NB4 (cell line): ENCODE results near the gene KIF12.

ENCODE experiments used
- CTCF ChIP-seq: IDR thresholded peaks from one replicate; pipeline ENCODE4 v1.5.1; 2012; ENCODE audit warnings: low read depth, low read length
- MAX ChIP-seq: IDR thresholded peaks from 2 replicates; pipeline ENCODE4 v1.6.1; 2011; ENCODE audit warnings: low read depth, low read length
- MYC ChIP-seq: IDR thresholded peaks from 2 replicates; pipeline ENCODE4 v1.6.1; 2011; ENCODE audit warnings: low read depth, low read length
- POLR2A ChIP-seq: IDR thresholded peaks from 2 replicates; pipeline ENCODE4 v1.6.1; 2011; ENCODE audit warnings: mild to moderate bottlenecking; ENCODE audit not compliant: insufficient read length; ENCODE audit errors: extremely low read depth

GRCh38 chr9:114050226-114050568, 48.9 kb downstream of the KIF12 start:
- TF ChIP-seq CTCF (no peak), POLR2A (no peak), MAX (no peak), MYC (no peak)
